ENCODE measurements around the gene RANBP1.

Gene RANBP1

GRCh38 chr22:20138868-20139267 lies 23.0 kb downstream of the RANBP1 start:
- no peak for DNase-seq

- no peak for DNase-seq
These were observed 23.6 kb downstream of the RANBP1 start for GRCh38 chr22:20139391-20140106.

- DNase-seq: no peak
These were observed 24.2 kb downstream of the RANBP1 start for GRCh38 chr22:20140107-20140445.

GRCh38 chr22:20140521-20140964 lies 24.6 kb downstream of the RANBP1 start:
- no peak for DNase-seq

- DNase-seq: no peak
These were observed 25.5 kb downstream of the RANBP1 start for GRCh38 chr22:20141186-20142077.

GRCh38 chr22:20142711-20143621 lies 27.1 kb downstream of the RANBP1 start:
- no peak for DNase-seq

GRCh38 chr22:20143883-20144665 lies 28.2 kb downstream of the RANBP1 start:
- no peak for DNase-seq

GRCh38 chr22:20145206-20145831 lies 29.4 kb downstream of the RANBP1 start:
- no peak for DNase-seq

- no peak for DNase-seq
These were observed 29.9 kb downstream of the RANBP1 start for GRCh38 chr22:20145832-20146223.

GRCh38 chr22:20146777-20147176 lies 30.9 kb downstream of the RANBP1 start:
- DNase-seq: no peak

- DNase-seq: no peak
These were observed 31.5 kb downstream of the RANBP1 start for GRCh38 chr22:20147237-20147988.

GRCh38 chr22:20148414-20148813 lies 32.5 kb downstream of the RANBP1 start:
- DNase-seq: no peak

GRCh38 chr22:20149257-20150250 lies 33.6 kb downstream of the RANBP1 start:
- no peak for DNase-seq

GRCh38 chr22:20150381-20151275 lies 34.7 kb downstream of the RANBP1 start, which contains the start of gene CCDC188:
Gene CCDC188 (minus strand): TSS chr22:20151055. CDS start chr22:20150986, 69 bp downstream.
- DNase-seq: no peak

GRCh38 chr22:20151276-20151588 lies 35.3 kb downstream of the RANBP1 start:
- no peak for DNase-seq

- no peak for DNase-seq
These were observed 36.6 kb downstream of the RANBP1 start for GRCh38 chr22:20152464-20152890.

GRCh38 chr22:20153945-20154344 lies 38.0 kb downstream of the RANBP1 start:
- DNase-seq: no peak

- no peak for DNase-seq
These were observed 38.8 kb downstream of the RANBP1 start for GRCh38 chr22:20154602-20155187.
